Adrenal gland (tissue), 5 donors: ENCODE measurements around the gene SGMS1.

ENCODE experiments used
- CTCF ChIP-seq, 6 experiments: fragments of 450-650 bp in 4 of 6; fragments of 200-600 bp in 2 of 6; sonication (generic) in 1 of 6; IDR thresholded peaks; 1 replicate in 5 of 6; 2 replicates in 1 of 6; pipeline versions ENCODE4 v1.5.1 to v1.8.0; 2016 to 2021; ENCODE audit warnings: antibody characterized with exemption in 6 of 6, mild to moderate bottlenecking in 2 of 6, moderate library complexity in 1 of 6
- POLR2A ChIP-seq, 2 donors: fragments of 450-650 bp; IDR thresholded peaks; one replicate each; pipeline ENCODE4 v1.6.1; 2017; ENCODE audit warnings: antibody characterized with exemption in 2 of 2, mild to moderate bottlenecking in 2 of 2, moderate library complexity in 1 of 2
- donor health status: DM: no; HTN: no; CAD: no.

- TF ChIP-seq CTCF (IDR thresholded peaks at IDR 0.05) (peak in 1 of 6 experiments; percentile 18), POLR2A (IDR thresholded peaks at IDR 0.05) (peak; percentile 31 to 82)
Observed at GRCh38 chr10:50417886-50418830, 205.6 kb downstream of the SGMS1 start.
